ENCODE measurements around the gene SUN3. TPM values are rescaled to one million over a fixed set of nuclear protein-coding genes. Genes with fewer than 3 reads are reported as not detected.

The SUN3 gene
- total RNA-seq, 1 experiment from 2014 or later = not detected

DNA sequence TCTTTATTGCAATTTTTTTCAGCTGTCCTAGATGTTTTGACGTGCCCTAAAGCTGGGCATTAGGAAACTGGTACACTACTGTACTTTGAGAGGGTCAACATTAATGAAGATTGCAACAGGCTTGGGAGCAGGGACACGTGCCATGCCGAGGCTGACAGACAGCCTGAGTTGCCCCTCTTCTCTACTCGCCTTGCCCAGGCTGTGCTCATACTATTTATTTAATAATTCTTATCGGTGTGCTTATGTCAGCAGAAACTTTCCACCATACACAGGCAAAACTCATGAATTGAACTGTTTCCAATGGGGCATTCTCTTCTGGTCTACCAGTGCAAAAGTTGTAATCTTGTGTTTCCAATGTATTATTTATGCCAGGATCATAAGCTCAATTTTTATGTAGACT lies 30.8 kb upstream of the SUN3 start:
- no peaks in the 10 kb centered on the region for H3K4me1 Mint-ChIP-seq
- Histone ChIP-seq H2BK5ac (ENCODE audit: insufficient read length, low read length) (no peak overlapping the region), H3T11ph (ENCODE audit: low read length) (no peak overlapping the region), H3K56ac (ENCODE audit: insufficient read length, low read depth, low read length) (no peak overlapping the region), H3K9ac (ENCODE audit: extremely low read depth, insufficient read length, low read length) (no peak overlapping the region), H3K4me1 (ENCODE audit: insufficient read depth, low read length) (no peaks in the 10 kb centered on the region), H3K9me3 (ENCODE audit: control insufficient read depth, low read depth, low read length) (no peaks in the 10 kb centered on the region), H3K79me1 (ENCODE audit: insufficient read depth, low read depth, low read length, poor library complexity, severe bottlenecking) (no peaks in the 10 kb centered on the region), H3K27ac (ENCODE audit: insufficient read length, low read depth, low read length) (no peak overlapping the region), H2BK20ac (ENCODE audit: low read depth, low read length, poor library complexity, severe bottlenecking) (no peak overlapping the region), H3K4me2 (ENCODE audit: insufficient read depth, insufficient read length, low read length) (no peak overlapping the region), H3K23me2 (ENCODE audit: insufficient read length, low read depth, low read length, poor library complexity, severe bottlenecking) (no peaks in the 10 kb centered on the region), H4K91ac (ENCODE audit: insufficient read length, low read depth, low read length) (no peak overlapping the region), H2BK120ac (ENCODE audit: low read depth, low read length, poor library complexity, severe bottlenecking) (no peak overlapping the region), H2BK12ac (ENCODE audit: insufficient read length, low read depth, low read length) (no peak overlapping the region), H2AFZ (ENCODE audit: low read length) (no peak overlapping the region), H4K20me1 (ENCODE audit: control insufficient read depth, insufficient read depth, insufficient read length) (no peaks in the 10 kb centered on the region), H3K79me2 (ENCODE audit: insufficient read depth, low read length) (no peaks in the 10 kb centered on the region), H2BK15ac (ENCODE audit: low read depth, low read length) (no peak overlapping the region), H2AK5ac (ENCODE audit: insufficient read length, low read length) (no peak overlapping the region), H3K27me3 (ENCODE audit: insufficient read depth, low read length) (no peaks in the 10 kb centered on the region; the same call in 1 of the 2 replicates), H4K5ac (ENCODE audit: insufficient read length, low read depth, low read length) (no peak overlapping the region), H3K4ac (ENCODE audit: low read depth, low read length) (no peak overlapping the region), H3K14ac (ENCODE audit: insufficient read depth, low read length) (no peak overlapping the region), H3K23ac (ENCODE audit: insufficient read length, low read depth, low read length) (no peak overlapping the region), H4K8ac (replicated peaks; ENCODE audit: insufficient read length, low read depth, low read length) (no peak overlapping the region), H3K18ac (ENCODE audit: insufficient read length, low read depth, low read length) (no peak overlapping the region)
- H3K27me3 Mint-ChIP-seq (ENCODE audit: low read depth) = peaks cover 1% of the 10 kb centered on the region; the same call in 1 of the 2 replicates
- no CpG with 5 or more reads among the region's 5 CpGs for WGBS (ENCODE audit: extremely low coverage, insufficient read length, low lambda C conversion rate)
- TF ChIP-seq, protein P1, sequence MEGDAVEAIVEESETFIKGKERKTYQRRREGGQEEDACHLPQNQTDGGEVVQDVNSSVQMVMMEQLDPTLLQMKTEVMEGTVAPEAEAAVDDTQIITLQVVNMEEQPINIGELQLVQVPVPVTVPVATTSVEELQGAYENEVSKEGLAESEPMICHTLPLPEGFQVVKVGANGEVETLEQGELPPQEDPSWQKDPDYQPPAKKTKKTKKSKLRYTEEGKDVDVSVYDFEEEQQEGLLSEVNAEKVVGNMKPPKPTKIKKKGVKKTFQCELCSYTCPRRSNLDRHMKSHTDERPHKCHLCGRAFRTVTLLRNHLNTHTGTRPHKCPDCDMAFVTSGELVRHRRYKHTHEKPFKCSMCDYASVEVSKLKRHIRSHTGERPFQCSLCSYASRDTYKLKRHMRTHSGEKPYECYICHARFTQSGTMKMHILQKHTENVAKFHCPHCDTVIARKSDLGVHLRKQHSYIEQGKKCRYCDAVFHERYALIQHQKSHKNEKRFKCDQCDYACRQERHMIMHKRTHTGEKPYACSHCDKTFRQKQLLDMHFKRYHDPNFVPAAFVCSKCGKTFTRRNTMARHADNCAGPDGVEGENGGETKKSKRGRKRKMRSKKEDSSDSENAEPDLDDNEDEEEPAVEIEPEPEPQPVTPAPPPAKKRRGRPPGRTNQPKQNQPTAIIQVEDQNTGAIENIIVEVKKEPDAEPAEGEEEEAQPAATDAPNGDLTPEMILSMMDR (conservative IDR thresholded peaks at IDR 0.05) = no peak
- DNase-seq = no peak
- H3K27ac Mint-ChIP-seq = no peak overlapping the region
- peaks cover 8 to 18% of the 10 kb centered on the region in 2 experiments; a peak in 4 of 5 replicates for H3K9me3 Mint-ChIP-seq
- peaks cover 0 to 12% (median 4%) of the 10 kb centered on the region in 3 experiments; a peak in 3 of 7 replicates for H3K36me3 Mint-ChIP-seq (ENCODE audit: insufficient read depth in 1 of 3, low read depth in 3 of 3)
- no peak overlapping the region for H3K4me3 Mint-ChIP-seq
